GM12874 (cell line): ENCODE measurements around the gene MANSC4.
A peak's percentile ranks its signal among the peaks of the same experiment; 100 is the strongest.

Experiments used
- TF ChIP-seq, protein P1 (sequence below): IDR thresholded peaks from 2 replicates; pipeline ENCODE4 v1.5.1; 2011; ENCODE audit warnings: low read depth, mild to moderate bottlenecking, control low read depth, low read length, moderate library complexity; ENCODE audit not compliant: insufficient read depth

The MANSC4 gene

DNA sequence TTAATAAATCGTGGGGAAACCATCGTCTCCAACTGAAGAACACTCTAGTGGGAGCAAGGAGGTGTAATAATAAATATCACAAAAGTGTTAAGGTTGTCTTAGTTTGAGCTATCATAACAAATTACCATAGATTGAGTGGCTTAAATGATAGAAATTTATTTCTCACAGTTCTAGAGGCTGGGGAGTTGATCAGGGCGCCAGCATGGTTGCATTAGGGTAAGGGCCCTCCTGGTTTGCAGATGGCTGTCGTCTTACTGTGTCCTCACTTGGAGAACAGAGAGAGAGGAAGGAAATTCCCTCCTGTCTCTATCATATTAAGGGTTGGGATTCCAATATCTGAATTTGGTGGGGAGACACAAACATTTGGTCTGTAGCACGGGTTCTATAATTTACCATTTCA is 36.4 kb downstream of the MANSC4 start:
- TF ChIP-seq, protein P1, sequence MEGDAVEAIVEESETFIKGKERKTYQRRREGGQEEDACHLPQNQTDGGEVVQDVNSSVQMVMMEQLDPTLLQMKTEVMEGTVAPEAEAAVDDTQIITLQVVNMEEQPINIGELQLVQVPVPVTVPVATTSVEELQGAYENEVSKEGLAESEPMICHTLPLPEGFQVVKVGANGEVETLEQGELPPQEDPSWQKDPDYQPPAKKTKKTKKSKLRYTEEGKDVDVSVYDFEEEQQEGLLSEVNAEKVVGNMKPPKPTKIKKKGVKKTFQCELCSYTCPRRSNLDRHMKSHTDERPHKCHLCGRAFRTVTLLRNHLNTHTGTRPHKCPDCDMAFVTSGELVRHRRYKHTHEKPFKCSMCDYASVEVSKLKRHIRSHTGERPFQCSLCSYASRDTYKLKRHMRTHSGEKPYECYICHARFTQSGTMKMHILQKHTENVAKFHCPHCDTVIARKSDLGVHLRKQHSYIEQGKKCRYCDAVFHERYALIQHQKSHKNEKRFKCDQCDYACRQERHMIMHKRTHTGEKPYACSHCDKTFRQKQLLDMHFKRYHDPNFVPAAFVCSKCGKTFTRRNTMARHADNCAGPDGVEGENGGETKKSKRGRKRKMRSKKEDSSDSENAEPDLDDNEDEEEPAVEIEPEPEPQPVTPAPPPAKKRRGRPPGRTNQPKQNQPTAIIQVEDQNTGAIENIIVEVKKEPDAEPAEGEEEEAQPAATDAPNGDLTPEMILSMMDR, result no peak

DNA sequence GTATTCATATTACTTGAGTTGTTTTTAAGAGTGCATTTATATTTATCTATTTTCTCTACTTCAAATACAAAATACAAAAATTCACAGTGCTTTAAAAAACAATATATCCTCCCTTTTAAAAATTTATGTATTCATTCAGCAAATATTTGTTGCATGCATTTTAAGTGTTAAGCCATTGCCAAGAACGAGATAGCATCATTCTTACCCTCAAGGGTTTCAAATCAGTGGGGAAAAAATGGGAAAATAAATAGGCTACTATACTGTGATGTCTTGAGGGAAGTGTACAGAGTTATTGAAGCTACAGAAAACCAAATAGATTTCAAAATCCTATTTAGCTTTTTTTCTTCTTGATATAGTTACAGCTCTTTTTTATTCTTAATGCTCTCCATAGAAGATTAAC is 46.2 kb downstream of the MANSC4 start:
- TF ChIP-seq, protein P1, result no peak

DNA sequence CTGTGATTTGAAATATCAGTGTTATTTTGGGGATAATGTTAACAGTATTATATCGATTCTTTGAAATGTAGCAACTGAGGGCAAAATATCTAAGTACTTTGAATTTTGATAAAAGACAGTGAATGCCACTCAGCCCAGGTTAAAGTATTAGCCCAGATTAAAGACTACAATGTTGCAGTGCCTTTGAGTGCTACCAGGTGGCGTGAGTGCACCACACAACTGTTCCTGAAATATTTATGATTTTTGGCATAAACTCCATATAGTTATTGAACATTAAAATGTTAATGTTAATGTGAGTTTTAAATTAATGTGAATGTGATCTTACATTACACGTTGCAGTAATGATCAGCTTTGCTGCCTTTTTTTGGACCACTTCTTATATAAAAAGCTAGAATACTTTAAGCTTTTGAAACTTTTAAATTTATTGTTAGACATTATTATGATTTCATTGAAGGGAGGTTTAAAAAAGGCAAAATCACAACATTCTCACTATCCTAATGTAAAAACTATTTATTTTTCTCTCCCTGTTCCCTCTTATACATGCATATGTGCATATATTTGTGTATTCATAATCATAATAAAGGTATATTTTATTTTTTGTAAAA is 46.9 kb downstream of the MANSC4 start:
- TF ChIP-seq, protein P1, result peak; percentile 65

DNA sequence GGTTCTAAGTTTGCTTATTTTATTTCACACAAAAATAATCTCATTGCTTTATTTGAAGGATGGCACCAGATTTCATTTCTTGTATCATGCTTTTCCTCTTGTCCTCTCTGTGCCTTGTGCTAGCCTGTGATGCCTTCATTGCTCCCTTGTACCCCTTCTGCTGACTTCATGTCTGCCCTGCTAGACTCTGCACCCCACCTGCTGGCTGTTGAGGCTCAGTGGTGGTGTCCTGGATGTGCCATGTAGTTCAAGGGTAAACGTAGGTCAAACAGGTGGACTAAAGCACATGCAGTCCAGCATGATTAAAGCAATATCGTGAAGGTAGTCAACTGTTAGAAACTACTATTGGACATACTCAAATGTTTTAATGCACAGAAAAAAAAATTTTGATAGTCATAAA is 47.8 kb downstream of the MANSC4 start:
- TF ChIP-seq, protein P1, result peak; percentile 21; the same call in 1 of the 2 replicates

DNA sequence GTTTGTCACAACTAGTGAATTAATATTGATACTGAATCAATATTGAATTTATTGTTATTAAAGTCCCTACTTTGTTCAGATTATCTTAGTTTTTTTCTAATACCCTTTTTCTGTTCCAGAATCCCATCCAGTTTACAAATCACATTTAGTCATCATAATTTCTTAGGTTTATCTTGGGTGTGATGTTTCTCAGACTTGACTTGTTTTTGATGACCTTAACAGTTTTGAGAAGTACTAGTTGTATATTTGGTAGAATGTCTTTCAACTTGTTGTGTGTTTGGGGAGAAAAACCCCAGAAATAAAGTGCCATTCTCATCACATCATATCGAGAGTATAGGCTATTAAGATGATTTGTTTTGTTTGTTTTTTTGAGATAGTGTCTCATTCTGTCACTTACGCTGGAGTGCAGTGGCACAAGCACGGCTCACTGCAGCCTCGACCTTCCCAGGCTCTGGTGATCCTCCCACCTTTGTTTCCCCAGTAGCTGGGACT is 49.9 kb downstream of the MANSC4 start:
- TF ChIP-seq, protein P1, result no peak

DNA sequence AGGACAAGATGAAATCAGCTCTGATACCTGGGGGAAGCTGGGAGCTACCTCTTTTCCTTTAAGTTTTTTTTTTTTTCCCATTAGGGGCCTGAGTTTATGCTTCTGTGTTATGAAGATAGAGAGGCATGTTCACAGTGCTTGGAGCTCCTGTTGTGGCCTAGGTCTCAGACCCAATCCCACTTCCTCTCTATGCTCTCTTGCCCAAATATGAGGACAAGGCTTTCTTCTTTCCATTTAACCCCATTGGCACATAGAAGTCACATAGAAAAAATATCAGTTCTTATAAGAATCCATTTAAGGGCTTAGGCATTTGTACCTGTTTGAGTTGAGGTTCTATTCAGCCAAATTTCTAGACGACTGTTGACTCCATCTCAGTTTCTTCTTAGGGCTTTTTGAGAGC is 56.8 kb downstream of the MANSC4 start:
- TF ChIP-seq, protein P1, result no peak
